ENCODE data around the gene PRPF19. TPM values are rescaled to one million over a fixed set of nuclear protein-coding genes. Genes with fewer than 3 reads are reported as not detected.

Gene PRPF19
- total RNA-seq, 1 donor from 2014 or later = 74.4 TPM

- Mint-ChIP-seq H3K27ac (ENCODE audit: unreplicated experiment) (no peak overlapping the region), H3K36me3 (ENCODE audit: unreplicated experiment) (no peaks in the 10 kb centered on the region), H3K4me1 (ENCODE audit: low read depth, unreplicated experiment) (peaks cover 9% of the 10 kb centered on the region), H3K27me3 (ENCODE audit: unreplicated experiment) (peaks cover 5% of the 10 kb centered on the region), H3K9me3 (ENCODE audit: unreplicated experiment) (no peaks in the 10 kb centered on the region), H3K4me3 (ENCODE audit: unreplicated experiment) (no peak overlapping the region)
- TF ChIP-seq CTCF (IDR thresholded peaks at IDR 0.05; ENCODE audit: partially characterized antibody, unreplicated experiment) = no peak
- DNase-seq = peak; percentile 37
Measured at GRCh38 chr11:60852117-60852981, 54.0 kb downstream of the PRPF19 start.

GRCh38 chr11:60851327-60852104 lies 54.9 kb downstream of the PRPF19 start:
- no peak for DNase-seq
- Mint-ChIP-seq H3K27me3 (ENCODE audit: unreplicated experiment) (peaks cover 5% of the 10 kb centered on the region), H3K9me3 (ENCODE audit: unreplicated experiment) (no peaks in the 10 kb centered on the region), H3K36me3 (ENCODE audit: unreplicated experiment) (no peaks in the 10 kb centered on the region), H3K4me1 (ENCODE audit: low read depth, unreplicated experiment) (peaks cover 9% of the 10 kb centered on the region), H3K27ac (ENCODE audit: unreplicated experiment) (no peak overlapping the region), H3K4me3 (ENCODE audit: unreplicated experiment) (no peak overlapping the region)
- TF ChIP-seq CTCF (IDR thresholded peaks at IDR 0.05; ENCODE audit: partially characterized antibody, unreplicated experiment) = no peak

- Mint-ChIP-seq H3K36me3 (ENCODE audit: unreplicated experiment) (no peaks in the 10 kb centered on the region), H3K9me3 (ENCODE audit: unreplicated experiment) (no peaks in the 10 kb centered on the region), H3K4me3 (ENCODE audit: unreplicated experiment) (no peak overlapping the region), H3K4me1 (ENCODE audit: low read depth, unreplicated experiment) (peaks cover 9% of the 10 kb centered on the region), H3K27ac (ENCODE audit: unreplicated experiment) (no peak overlapping the region), H3K27me3 (ENCODE audit: unreplicated experiment) (peaks cover 5% of the 10 kb centered on the region)
- DNase-seq = no peak
- TF ChIP-seq CTCF (IDR thresholded peaks at IDR 0.05; ENCODE audit: partially characterized antibody, unreplicated experiment) = no peak
Measured at GRCh38 chr11:60849641-60850520, 56.5 kb downstream of the PRPF19 start.

- H3K27me3 Mint-ChIP-seq (ENCODE audit: unreplicated experiment) = peaks cover 6% of the 10 kb centered on the region
- H3K9me3 Mint-ChIP-seq (ENCODE audit: unreplicated experiment) = no peaks in the 10 kb centered on the region
- peak overlapping the region; percentile 28 for H3K4me3 Mint-ChIP-seq (ENCODE audit: unreplicated experiment)
- H3K4me1 Mint-ChIP-seq (ENCODE audit: low read depth, unreplicated experiment) = peaks cover 17% of the 10 kb centered on the region
- peak overlapping the region; percentile 2 for H3K27ac Mint-ChIP-seq (ENCODE audit: unreplicated experiment)
- no peak for TF ChIP-seq CTCF (IDR thresholded peaks at IDR 0.05; ENCODE audit: partially characterized antibody, unreplicated experiment)
- H3K36me3 Mint-ChIP-seq (ENCODE audit: unreplicated experiment) = no peaks in the 10 kb centered on the region
- DNase-seq = no peak
Measured at GRCh38 chr11:60848714-60849151, 57.7 kb downstream of the PRPF19 start.

All from glutamatergic neuron (in vitro differentiated cells).